Measurements from ENCODE around the gene SORD.

The SORD gene

DNA sequence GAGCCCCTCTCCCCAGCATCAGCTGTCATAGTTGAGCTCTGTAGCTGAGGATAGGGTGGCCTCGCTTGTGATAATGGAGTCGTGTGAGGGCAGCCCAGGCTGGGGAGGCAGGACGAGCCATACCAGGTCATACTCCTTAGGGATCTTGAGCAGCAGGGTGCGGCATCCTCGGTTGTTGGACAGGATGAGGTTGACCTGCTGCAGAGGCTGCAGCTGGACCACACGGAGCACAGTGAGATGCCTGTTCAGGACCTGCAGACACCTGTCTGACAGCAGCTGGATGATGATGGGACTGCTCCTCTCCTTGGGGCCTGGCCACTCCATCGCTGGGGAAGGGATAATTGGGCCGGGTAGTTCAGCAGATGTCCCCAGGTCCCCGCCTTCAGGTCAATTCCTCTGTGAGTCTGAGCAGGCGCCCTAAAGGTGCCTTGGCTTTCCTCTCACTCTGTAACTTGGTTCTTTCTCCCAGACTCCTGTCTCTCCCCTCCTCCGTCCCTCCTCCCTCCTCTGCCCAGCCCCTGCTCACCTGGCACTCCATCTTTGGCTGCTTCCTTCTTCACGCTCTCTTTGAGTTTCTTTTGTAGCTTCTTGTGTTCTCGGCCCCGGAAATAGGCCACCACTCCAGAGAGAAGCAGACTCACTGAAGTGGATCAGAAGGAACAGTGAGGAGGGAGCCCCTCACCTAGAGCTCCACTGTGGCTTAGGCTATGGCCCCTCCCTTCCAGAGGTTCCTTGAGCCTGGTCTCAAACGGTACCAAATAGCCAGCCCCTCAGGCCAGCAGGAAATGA lies 83.2 kb downstream of the SORD start:
- 80% methylated on average over 15 of the region's 15 CpGs for whole genome bisulfite sequencing
- DNase-seq: no peak
- H2BK15ac ChIP-seq (ENCODE audit: low read depth, poor library complexity, severe bottlenecking): no peak overlapping the region
- no peaks in the 10 kb centered on the region for H3K9me3 ChIP-seq (ENCODE audit: control insufficient read depth, low read length)
- H3K4me3 ChIP-seq (ENCODE audit: insufficient read depth in 1 of 2, low read depth in 1 of 2, low read length in 2 of 2): no peak overlapping the region
- peaks cover 2% of the 10 kb centered on the region for H3K4me1 ChIP-seq (ENCODE audit: control insufficient read depth, insufficient read depth, low read depth, low read length)
- H4K8ac ChIP-seq (ENCODE audit: low read length): no peak overlapping the region
- H2BK5ac ChIP-seq (ENCODE audit: low read depth, low read length, poor library complexity, severe bottlenecking): no peak overlapping the region
- no peak overlapping the region for H3K4me2 ChIP-seq (ENCODE audit: low read length, poor library complexity, severe bottlenecking)
- peaks cover 52 to 65% of the 10 kb centered on the region in 2 experiments for H3K27me3 ChIP-seq (ENCODE audit: control insufficient read depth in 1 of 2, insufficient read depth in 1 of 2, low read length in 2 of 2)
- H3K27ac ChIP-seq (ENCODE audit: low read length, poor library complexity, severe bottlenecking): no peak overlapping the region
- H2BK120ac ChIP-seq (ENCODE audit: low read depth, low read length): no peak overlapping the region
- no peak overlapping the region for H3K4ac ChIP-seq (ENCODE audit: low read depth in 1 of 2, low read length in 2 of 2)
- H2AFZ ChIP-seq (ENCODE audit: low read depth, low read length): no peak overlapping the region
- no peaks in the 10 kb centered on the region for H3K36me3 ChIP-seq (ENCODE audit: control insufficient read depth in 1 of 2, insufficient read depth in 2 of 2, low read depth in 1 of 2, low read length in 2 of 2)
- no peak overlapping the region for H3K9ac ChIP-seq (ENCODE audit: low read length)
- H2BK12ac ChIP-seq (ENCODE audit: low read length in 2 of 2): no peak overlapping the region
- H3K23ac ChIP-seq (ENCODE audit: low read length in 2 of 2): no peak overlapping the region
- no peak overlapping the region for H2AK5ac ChIP-seq (ENCODE audit: low read length, severe bottlenecking)
- no peak overlapping the region for H4K91ac ChIP-seq (ENCODE audit: low read length)
- no peak overlapping the region for H3K14ac ChIP-seq (ENCODE audit: low read length in 2 of 2)
- no peak overlapping the region for H3K18ac ChIP-seq (ENCODE audit: low read depth in 1 of 2, low read length in 2 of 2)
- H3K79me1 ChIP-seq (replicated peaks; ENCODE audit: low read length, poor library complexity, severe bottlenecking): no peaks in the 10 kb centered on the region

DNA sequence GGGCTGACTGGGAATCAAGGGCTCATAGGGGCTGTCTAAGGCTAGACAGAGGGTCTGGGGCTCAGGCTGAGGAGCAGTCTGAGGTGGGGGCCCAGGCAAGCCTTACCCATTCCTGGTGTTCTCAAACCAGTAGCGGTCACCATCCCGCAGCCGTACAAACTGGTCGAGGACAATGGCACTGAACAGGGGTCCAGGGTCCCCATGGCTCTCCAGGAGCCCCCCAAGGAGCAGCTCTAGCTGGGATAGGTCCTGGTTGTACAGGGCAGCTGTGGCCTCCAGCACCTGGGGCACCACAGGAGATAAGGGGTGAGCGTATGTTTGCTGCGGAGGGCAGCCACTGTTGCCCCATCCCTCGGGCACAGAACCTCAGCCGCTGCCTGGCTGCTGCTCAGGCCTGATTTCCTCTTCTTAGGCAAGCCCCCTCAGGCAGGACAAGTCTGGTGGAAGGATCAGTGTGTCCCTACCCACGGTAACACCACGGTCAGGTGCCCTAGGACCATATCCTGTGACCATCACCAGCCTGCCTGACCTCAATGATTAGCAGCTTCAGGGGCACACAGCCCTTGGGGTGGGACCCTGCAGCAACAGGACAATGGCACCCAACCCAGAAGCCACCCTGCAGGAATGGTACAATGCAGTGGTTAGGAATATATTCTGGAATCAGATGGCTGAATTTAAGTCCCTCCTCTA lies 85.1 kb downstream of the SORD start:
- Histone ChIP-seq H4K8ac (ENCODE audit: low read length) (no peak overlapping the region), H2AFZ (ENCODE audit: low read depth, low read length) (no peak overlapping the region), H3K9me3 (ENCODE audit: control insufficient read depth, low read length) (no peaks in the 10 kb centered on the region), H3K14ac (ENCODE audit: low read length in 2 of 2) (no peak overlapping the region), H3K4me3 (ENCODE audit: insufficient read depth in 1 of 2, low read depth in 1 of 2, low read length in 2 of 2) (no peak overlapping the region), H3K36me3 (ENCODE audit: control insufficient read depth in 1 of 2, insufficient read depth in 2 of 2, low read depth in 1 of 2, low read length in 2 of 2) (no peaks in the 10 kb centered on the region), H4K91ac (ENCODE audit: low read length) (no peak overlapping the region), H3K4me1 (ENCODE audit: control insufficient read depth, insufficient read depth, low read depth, low read length) (peaks cover 10% of the 10 kb centered on the region), H2BK5ac (ENCODE audit: low read depth, low read length, poor library complexity, severe bottlenecking) (no peak overlapping the region), H3K4me2 (ENCODE audit: low read length, poor library complexity, severe bottlenecking) (no peak overlapping the region), H2BK120ac (ENCODE audit: low read depth, low read length) (no peak overlapping the region), H2BK12ac (ENCODE audit: low read length in 2 of 2) (no peak overlapping the region), H2AK5ac (ENCODE audit: low read length, severe bottlenecking) (no peak overlapping the region), H3K9ac (ENCODE audit: low read length) (no peak overlapping the region), H3K79me1 (replicated peaks; ENCODE audit: low read length, poor library complexity, severe bottlenecking) (no peaks in the 10 kb centered on the region), H3K4ac (ENCODE audit: low read depth in 1 of 2, low read length in 2 of 2) (no peak overlapping the region), H3K27me3 (ENCODE audit: control insufficient read depth in 1 of 2, insufficient read depth in 1 of 2, low read length in 2 of 2) (peaks cover 54 to 69% of the 10 kb centered on the region in 2 experiments), H2BK15ac (ENCODE audit: low read depth, poor library complexity, severe bottlenecking) (no peak overlapping the region), H3K23ac (ENCODE audit: low read length in 2 of 2) (no peak overlapping the region), H3K18ac (ENCODE audit: low read depth in 1 of 2, low read length in 2 of 2) (no peak overlapping the region), H3K27ac (ENCODE audit: low read length, poor library complexity, severe bottlenecking) (no peak overlapping the region)
- 89% methylated on average over 10 of the region's 10 CpGs for WGBS
- no peak for DNase-seq

DNA sequence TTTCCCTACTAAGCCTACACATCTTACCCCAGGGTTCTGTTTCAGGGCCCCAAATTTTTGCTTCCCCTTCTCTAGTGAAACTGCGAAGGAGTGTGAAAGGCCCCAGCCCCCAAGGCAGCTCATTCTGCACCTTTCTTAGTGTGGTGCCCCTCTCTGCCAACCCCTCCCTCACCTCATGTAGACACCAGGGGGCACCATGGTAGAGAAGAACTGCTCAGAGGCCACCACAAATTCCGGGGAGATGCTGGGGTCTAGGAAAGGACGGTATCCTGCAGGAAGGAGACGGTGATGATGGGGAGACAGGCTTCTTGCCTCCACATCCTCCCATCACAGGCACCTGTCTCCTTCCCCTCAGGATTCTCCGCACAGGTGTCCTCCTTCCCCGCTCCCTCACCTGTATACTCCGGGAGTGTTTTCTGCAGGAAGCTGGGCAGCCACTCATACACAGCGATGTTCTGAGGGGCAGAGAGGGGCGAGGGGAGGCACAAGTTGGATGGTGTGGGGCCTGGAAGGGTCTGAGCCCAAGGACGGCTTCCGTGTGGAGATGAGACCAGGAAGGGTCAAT lies 87.3 kb downstream of the SORD start:
- Histone ChIP-seq H3K18ac (ENCODE audit: low read depth in 1 of 2, low read length in 2 of 2) (no peak overlapping the region), H3K27me3 (ENCODE audit: control insufficient read depth in 1 of 2, insufficient read depth in 1 of 2, low read length in 2 of 2) (peaks cover 72 to 80% of the 10 kb centered on the region in 2 experiments), H2AK5ac (ENCODE audit: low read length, severe bottlenecking) (no peak overlapping the region), H3K27ac (ENCODE audit: low read length, poor library complexity, severe bottlenecking) (no peak overlapping the region), H3K9ac (ENCODE audit: low read length) (no peak overlapping the region), H2AFZ (ENCODE audit: low read depth, low read length) (no peak overlapping the region), H4K91ac (ENCODE audit: low read length) (no peak overlapping the region), H3K9me3 (ENCODE audit: control insufficient read depth, low read length) (no peaks in the 10 kb centered on the region), H3K14ac (ENCODE audit: low read length in 2 of 2) (no peak overlapping the region), H2BK15ac (ENCODE audit: low read depth, poor library complexity, severe bottlenecking) (no peak overlapping the region), H4K8ac (ENCODE audit: low read length) (no peak overlapping the region), H3K4me2 (ENCODE audit: low read length, poor library complexity, severe bottlenecking) (no peak overlapping the region), H3K4ac (ENCODE audit: low read depth in 1 of 2, low read length in 2 of 2) (no peak overlapping the region), H2BK120ac (ENCODE audit: low read depth, low read length) (no peak overlapping the region), H3K23ac (ENCODE audit: low read length in 2 of 2) (no peak overlapping the region), H3K79me1 (replicated peaks; ENCODE audit: low read length, poor library complexity, severe bottlenecking) (no peaks in the 10 kb centered on the region), H3K4me1 (ENCODE audit: control insufficient read depth, insufficient read depth, low read depth, low read length) (peaks cover 16% of the 10 kb centered on the region), H2BK5ac (ENCODE audit: low read depth, low read length, poor library complexity, severe bottlenecking) (no peak overlapping the region), H3K36me3 (ENCODE audit: control insufficient read depth in 1 of 2, insufficient read depth in 2 of 2, low read depth in 1 of 2, low read length in 2 of 2) (no peaks in the 10 kb centered on the region), H2BK12ac (ENCODE audit: low read length in 2 of 2) (no peak overlapping the region), H3K4me3 (ENCODE audit: insufficient read depth in 1 of 2, low read depth in 1 of 2, low read length in 2 of 2) (no peak overlapping the region)
- 56% methylated on average over 8 of the region's 11 CpGs for WGBS
- DNase-seq: no peak

DNA sequence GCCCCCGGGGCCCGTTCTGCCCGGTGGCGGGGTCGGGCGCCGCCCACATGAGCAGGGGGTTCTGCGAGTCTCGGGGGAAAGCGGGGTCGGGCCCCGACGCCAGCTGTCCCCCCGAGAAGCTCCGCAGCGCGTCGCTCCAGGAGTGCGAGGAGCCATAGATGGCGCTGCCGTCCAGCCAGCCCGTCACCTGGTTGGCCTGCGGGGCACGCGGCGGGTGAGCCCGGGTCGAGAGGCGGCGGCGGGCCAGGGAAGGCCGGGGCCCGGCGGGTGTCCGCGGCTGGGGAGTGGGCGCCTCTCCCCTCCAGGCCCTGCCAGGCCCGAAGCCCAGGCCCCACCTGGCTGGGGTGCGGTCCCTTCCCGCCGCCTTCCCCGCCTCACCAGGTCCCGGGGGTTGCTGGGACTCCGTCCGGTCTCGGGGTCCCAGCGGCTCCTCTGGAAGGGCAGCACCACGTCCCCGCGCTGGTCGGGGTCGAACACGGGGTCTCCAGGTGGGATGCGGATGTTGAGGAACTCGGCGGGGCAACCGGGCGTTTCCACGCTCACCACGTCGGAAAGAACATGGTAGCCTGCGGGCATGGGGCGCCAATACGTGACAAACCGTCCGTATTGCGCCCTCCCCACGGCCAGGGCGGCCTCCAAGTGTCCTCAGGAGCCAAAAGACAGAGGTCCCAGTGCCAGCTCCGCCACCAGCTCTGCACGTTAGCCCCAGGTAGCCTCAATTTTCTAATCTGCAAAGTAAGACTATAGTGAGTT lies 88.6 kb downstream of the SORD start:
- H3K4ac ChIP-seq (ENCODE audit: low read depth in 1 of 2, low read length in 2 of 2): no peak overlapping the region
- no peak for DNase-seq
- no peak overlapping the region for H3K4me3 ChIP-seq (ENCODE audit: insufficient read depth in 1 of 2, low read depth in 1 of 2, low read length in 2 of 2)
- H3K23ac ChIP-seq (ENCODE audit: low read length in 2 of 2): no peak overlapping the region
- no peak overlapping the region for H2BK120ac ChIP-seq (ENCODE audit: low read depth, low read length)
- no peak overlapping the region for H2BK5ac ChIP-seq (ENCODE audit: low read depth, low read length, poor library complexity, severe bottlenecking)
- no peak overlapping the region for H4K91ac ChIP-seq (ENCODE audit: low read length)
- H3K4me2 ChIP-seq (ENCODE audit: low read length, poor library complexity, severe bottlenecking): no peak overlapping the region
- H2AK5ac ChIP-seq (ENCODE audit: low read length, severe bottlenecking): no peak overlapping the region
- H2BK12ac ChIP-seq (ENCODE audit: low read length in 2 of 2): no peak overlapping the region
- no peaks in the 10 kb centered on the region for H3K9me3 ChIP-seq (ENCODE audit: control insufficient read depth, low read length)
- WGBS: 8% methylated on average over 69 of the region's 71 CpGs
- H3K14ac ChIP-seq (ENCODE audit: low read length in 2 of 2): no peak overlapping the region
- H3K27me3 ChIP-seq (ENCODE audit: control insufficient read depth in 1 of 2, insufficient read depth in 1 of 2, low read length in 2 of 2): peaks cover 73 to 80% of the 10 kb centered on the region in 2 experiments
- no peak overlapping the region for H4K8ac ChIP-seq (ENCODE audit: low read length)
- no peak overlapping the region for H2BK15ac ChIP-seq (ENCODE audit: low read depth, poor library complexity, severe bottlenecking)
- H3K27ac ChIP-seq (ENCODE audit: low read length, poor library complexity, severe bottlenecking): no peak overlapping the region
- H2AFZ ChIP-seq (ENCODE audit: low read depth, low read length): no peak overlapping the region
- H3K79me1 ChIP-seq (replicated peaks; ENCODE audit: low read length, poor library complexity, severe bottlenecking): no peaks in the 10 kb centered on the region
- peaks cover 20% of the 10 kb centered on the region for H3K4me1 ChIP-seq (ENCODE audit: control insufficient read depth, insufficient read depth, low read depth, low read length)
- H3K9ac ChIP-seq (ENCODE audit: low read length): no peak overlapping the region
- no peak overlapping the region for H3K18ac ChIP-seq (ENCODE audit: low read depth in 1 of 2, low read length in 2 of 2)
- no peaks in the 10 kb centered on the region for H3K36me3 ChIP-seq (ENCODE audit: control insufficient read depth in 1 of 2, insufficient read depth in 2 of 2, low read depth in 1 of 2, low read length in 2 of 2)
